Activated T-cell treated with anti-CD3 and anti-CD28 coated beads, Interleukin-2, amount 50 U/mL, for 1 hour (primary cell): Measurements from ENCODE around the gene STRIP2.
"Not testable (repeated sequence)": the region's sequence is repeated elsewhere in the genome, so short reads cannot be mapped to it uniquely, and the experiment has no call there.

Source experiments
- DNase-seq: peaks from one replicate; pipeline ENCODE4 v3.0.0-alpha.2; 2020

Gene STRIP2

GRCh38 chr7:129423700-129424410, 10.4 kb upstream of the STRIP2 start:
- DNase-seq = no peak

- DNase-seq = no peak
Measured at GRCh38 chr7:129426482-129426881, 7.8 kb upstream of the STRIP2 start.

GRCh38 chr7:129427526-129428045, 6.6 kb upstream of the STRIP2 start:
- no peak for DNase-seq

- no peak for DNase-seq
Measured at GRCh38 chr7:129431911-129432643, 2.2 kb upstream of the STRIP2 start.

DNA sequence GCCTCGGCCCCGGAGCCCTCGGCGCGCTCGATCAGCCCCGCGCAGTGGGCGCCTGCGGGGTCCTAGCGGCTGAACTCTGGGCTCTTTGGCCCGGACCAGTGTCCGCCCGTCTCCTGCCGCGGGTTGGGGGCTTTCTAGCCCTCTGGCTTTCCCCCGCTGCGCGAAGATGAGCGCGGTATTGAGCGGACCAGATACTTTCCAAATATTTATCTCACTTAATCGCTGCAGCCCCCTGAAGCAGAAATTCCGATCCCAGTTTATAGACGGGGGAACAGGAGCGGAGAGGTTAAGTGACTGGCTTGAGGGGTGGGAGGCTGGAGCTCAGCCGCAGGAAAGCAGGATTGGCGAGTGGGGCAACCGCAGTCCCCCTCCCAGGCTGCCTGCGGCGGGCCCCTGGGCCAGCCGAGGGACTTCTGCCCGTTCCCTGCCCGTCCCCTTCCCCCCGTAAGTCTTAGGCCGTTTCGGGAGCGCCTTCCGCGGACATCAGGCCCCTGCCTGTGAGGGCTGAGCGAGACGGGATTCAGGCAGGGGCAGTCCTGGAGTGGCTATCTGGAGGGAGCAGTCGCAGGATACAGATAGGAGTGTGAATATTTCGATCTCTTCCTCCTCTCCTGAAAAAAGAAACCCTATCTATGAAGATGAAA, 565 bp downstream of the STRIP2 start:
- DNase-seq = no peak

- no peak for DNase-seq
Measured at GRCh38 chr7:129435414-129435829, 1.2 kb downstream of the STRIP2 start.

DNA sequence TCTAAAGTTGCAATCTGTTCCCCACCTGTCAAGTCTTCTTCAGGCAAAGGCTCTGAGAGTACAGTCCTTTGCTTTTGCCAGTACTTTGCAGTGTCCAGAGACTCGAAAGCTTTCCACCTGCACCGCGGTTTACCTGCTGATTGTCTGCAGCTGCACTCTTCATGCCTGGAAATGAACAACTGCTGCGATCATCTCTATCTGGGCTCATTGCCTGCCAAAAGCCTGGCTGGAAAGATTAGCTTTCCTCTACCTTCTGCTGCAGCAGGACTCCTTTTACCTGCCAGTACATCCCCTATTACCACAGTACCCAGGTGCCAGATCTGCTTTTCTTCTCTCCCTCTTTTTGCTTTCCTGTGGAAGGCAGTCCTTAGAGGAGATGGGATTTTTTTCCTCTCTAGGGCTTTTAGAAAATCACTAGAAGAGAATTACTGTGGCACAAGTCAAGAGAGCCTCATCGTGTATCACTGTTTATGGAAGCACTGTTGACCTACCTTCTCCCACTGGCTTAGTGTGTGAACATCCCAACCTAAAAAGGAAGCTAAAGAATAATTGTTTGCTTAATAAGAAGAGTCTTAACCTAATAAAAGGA, 2.2 kb downstream of the STRIP2 start:
- DNase-seq = no peak

- no peak for DNase-seq
Measured at GRCh38 chr7:129437190-129437589, 3.0 kb downstream of the STRIP2 start.

DNA sequence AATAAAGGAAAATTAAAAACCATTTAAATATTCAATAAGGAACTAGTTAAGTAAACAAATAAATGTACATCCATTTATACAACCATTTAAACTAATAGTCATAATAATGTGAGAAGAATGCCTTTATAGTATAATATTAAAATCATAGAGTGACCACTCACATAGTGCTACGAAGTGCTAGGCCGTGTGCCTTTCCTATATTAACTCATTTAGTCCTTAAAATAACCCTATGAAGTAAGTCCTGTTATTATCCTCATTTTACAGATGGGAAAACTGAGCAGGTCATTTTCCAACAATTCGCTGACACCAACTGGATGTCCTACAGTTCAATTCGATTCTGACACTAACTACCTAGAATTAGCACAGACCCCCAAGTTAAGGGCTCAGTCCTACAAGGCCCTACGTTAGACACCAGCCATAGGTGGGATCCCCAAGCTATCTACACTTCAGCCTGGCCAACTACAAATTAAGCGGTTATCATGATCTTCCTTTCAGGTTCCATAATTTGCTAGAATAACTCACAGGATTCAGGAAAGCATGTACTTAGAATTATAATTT, 4.1 kb downstream of the STRIP2 start:
- DNase-seq = no peak

DNA sequence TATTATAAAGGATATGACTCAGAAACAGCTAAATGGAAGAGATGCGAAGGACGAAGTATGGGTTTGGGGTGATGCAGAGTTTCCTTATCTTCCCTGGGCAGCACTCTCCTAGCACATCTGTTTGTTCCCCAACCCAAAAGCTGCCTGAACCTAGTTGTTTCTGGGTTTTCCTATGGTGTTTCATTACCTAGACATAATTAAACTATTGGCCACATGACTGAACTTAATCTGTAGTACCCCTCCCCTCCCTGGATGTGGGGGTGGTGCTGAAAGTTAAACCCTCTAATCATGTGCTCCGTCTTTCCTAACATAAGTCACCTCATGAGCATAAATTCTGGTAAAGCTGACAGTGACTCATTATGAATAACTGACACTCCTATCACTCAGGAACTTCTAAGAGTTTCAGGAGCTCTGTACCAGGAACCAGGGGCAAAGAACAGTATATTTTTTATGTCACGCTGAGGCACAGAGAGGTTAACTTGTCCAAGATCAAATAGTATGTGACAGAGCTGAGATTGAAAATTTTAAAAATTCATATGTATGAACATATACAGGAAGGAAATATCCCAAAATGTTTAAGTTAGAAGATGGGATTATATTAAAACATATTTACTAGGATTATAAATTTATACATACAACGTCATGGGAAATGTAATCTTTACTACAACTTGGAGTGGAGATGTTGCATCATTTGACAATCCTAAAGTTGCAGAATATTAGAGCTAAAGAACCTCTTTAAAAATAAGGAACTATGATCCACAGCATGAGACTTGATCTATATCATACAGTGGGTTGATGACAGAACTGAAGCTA, 4.8 kb downstream of the STRIP2 start:
- no peak for DNase-seq

DNA sequence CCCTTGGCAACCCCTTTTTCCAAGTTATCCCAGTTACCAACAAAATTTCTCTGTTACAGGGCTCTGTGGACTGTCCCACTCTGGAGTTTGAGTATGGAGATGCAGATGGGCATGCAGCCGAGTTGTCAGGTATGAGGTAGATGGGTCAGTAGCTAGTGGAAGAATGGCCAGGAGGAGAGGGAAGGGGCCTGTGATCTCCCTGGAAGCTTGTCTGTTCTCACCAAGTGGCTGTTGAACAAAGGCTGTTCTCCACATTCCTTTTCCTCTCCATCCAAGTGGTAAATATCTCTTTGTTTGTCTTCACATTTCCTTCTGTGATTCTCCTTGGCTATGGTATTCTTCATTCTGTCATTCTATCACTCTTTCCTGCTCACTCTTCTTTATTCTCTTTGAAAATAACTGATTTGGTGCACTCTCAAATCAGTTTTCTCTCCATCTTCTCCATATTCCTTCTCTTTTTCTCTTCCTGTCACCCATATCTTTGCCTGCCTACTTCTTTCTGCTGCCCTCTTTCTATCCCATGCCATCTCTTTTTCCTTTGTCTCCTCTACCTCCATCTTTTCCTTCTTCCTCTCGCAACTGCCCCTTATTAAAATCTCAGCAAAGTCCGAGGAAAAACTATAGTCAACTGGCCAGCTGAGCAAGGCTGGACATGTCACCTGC, 5.9 kb downstream of the STRIP2 start:
- no peak for DNase-seq

DNA sequence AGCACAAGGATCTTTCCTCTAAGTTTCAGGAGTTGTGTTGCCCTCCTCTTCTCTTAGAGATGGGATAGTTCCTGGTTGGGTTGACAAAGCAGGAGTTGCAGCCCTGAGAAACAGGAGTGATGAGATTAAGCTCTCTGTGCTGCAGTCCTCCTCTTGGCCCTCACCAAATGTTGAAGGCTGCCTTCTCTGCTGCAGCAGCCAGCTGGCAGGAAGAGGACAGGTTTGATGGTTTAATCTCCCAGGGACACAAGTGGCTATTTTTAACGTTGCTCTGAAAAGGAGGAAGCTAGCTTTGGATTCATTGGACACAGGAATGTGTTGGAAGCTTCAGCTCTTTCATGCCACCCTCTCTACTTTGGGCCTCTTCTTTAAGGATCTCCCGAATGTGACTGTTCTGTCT, 9.4 kb downstream of the STRIP2 start:
- no peak for DNase-seq

GRCh38 chr7:129444776-129445175, 10.5 kb downstream of the STRIP2 start:
- not testable (repeated sequence) for DNase-seq

- not testable (repeated sequence) for DNase-seq
Measured at GRCh38 chr7:129446925-129447324, 12.7 kb downstream of the STRIP2 start.

GRCh38 chr7:129447445-129447844, 13.2 kb downstream of the STRIP2 start:
- not testable (repeated sequence) for DNase-seq

- not testable (repeated sequence) for DNase-seq
Measured at GRCh38 chr7:129448608-129449007, 14.4 kb downstream of the STRIP2 start.

DNA sequence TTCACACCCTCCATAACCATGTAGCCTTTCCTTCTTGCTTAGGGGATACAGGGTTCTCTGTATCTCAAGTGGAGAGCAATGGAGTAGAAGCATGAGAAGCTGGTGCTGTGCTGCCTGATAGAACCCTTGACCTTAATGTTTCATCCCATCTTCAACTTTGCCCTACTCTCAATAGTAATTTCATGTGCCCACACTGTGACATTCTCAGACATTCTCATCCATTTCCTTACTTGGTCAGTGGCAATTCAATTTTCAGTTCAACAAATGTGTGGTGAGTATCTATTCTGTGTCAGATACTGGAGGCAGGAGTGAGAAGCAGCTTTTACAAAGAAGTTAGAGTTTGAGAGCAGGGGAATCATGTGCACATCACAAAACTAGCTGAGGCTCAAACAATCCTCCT, 16.1 kb downstream of the STRIP2 start:
- no peak for DNase-seq

DNA sequence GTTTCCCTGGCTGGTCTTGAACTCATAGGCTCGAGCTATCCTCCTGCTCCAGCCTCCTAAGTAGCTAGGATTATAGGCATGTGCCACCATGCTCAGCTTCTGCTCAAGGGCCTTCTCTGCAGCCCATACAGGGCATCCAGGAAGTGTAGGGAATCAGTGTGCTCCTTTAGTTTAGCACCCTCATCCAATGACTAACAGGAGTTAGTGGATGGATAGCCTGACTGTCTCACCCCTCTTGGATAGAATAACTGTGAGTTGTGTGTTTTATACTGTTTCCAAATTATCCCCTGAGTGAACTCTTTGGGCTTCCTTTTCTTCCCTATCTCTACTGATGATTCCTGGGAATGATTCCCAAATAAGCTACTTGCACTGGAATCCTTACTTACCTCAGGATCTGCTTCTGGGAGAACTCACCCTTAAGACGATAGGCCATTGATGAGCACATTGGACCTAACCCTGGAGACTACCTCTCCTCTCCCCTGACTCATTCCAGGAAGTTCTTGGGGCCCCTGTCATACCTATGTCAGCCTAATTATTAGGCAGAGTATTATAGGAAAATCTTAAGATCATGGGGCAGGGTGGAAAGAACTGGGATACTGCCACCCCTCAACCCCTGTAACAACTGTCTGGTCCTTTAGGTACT, 18.5 kb downstream of the STRIP2 start:
- no peak for DNase-seq

- no peak for DNase-seq
Measured at GRCh38 chr7:129453510-129454248, 19.4 kb downstream of the STRIP2 start.

DNA sequence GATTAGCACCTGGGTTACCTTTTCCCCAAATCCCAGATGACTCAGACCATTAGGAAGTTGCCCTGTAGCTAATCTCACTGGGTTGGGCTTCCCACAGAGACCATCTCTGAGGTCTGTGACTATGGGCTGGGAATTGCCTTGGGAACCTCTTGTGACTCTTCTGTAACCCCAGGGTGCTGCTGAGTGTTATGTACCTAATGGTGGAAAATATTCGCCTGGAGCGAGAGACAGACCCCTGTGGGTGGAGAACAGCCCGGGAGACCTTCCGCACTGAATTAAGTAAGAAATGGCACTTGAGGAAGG, 20.0 kb downstream of the STRIP2 start:
- DNase-seq = no peak

- DNase-seq = no peak
Measured at GRCh38 chr7:129456421-129456820, 22.2 kb downstream of the STRIP2 start.
